Activated CD4-positive, alpha-beta T cell treated with anti-CD3 and anti-CD28 coated beads for 36 hours (primary cell): ENCODE results near the gene KAT6B. TPM values are rescaled to one million over a fixed set of nuclear protein-coding genes. Genes with fewer than 3 reads are reported as not detected.

ENCODE experiments used
- ATAC-seq: fragments of 200-7000 bp; cut with Tn5 transposase; one replicate; pipeline ENCODE4 v1.10.0; 2021; ENCODE audit warnings: mild to moderate bottlenecking, moderate library complexity
- CTCF ChIA-PET: fragments of 350-600 bp; sonication (Branson Sonifier 250); formaldehyde crosslinking; loops from one replicate; lab custom pipeline; 2021; ENCODE audit warnings: antibody characterized with exemption; lab: Charles Lee
- POLR2A ChIA-PET: fragments of 350-600 bp; sonication (Branson Sonifier 250); formaldehyde crosslinking; loops from one replicate; lab custom pipeline; 2021; ENCODE audit warnings: antibody characterized with exemption, inconsistent platforms; lab: Charles Lee
- DNase-seq: peaks from one replicate; pipeline ENCODE4 v3.0.0-alpha.2; 2020
- H3K27ac Mint-ChIP-seq: one replicate; pipeline ENCODE4 v1.8.0; 2021; ENCODE audit warnings: mixed read lengths
- H3K27me3 Mint-ChIP-seq: one replicate; pipeline ENCODE4 v1.8.0; 2021; ENCODE audit warnings: mixed read lengths
- H3K36me3 Mint-ChIP-seq: one replicate; pipeline ENCODE4 v1.8.0; 2021; ENCODE audit warnings: low read depth, mixed read lengths
- H3K4me1 Mint-ChIP-seq: one replicate; pipeline ENCODE4 v1.8.0; 2021; ENCODE audit warnings: mixed read lengths
- H3K4me3 Mint-ChIP-seq: one replicate; pipeline ENCODE4 v1.8.0; 2021; ENCODE audit warnings: mild to moderate bottlenecking, moderate library complexity, mixed read lengths
- H3K9me3 Mint-ChIP-seq: one replicate; pipeline ENCODE4 v1.8.0; 2021; ENCODE audit warnings: low read depth, mixed read lengths
- intact Hi-C, 2 experiments: fragments of 100-400 bp; cut with DNase I in 1 of 2; cut with micrococcal nuclease in 1 of 2; formaldehyde crosslinking; loops; one replicate each; pipeline versions ENCODE4 v1.14.2 to v1.15.1; 2022 to 2024; cut with DNase I, micrococcal nuclease
- total RNA-seq, 2 experiments: library from RNA; stranded (reverse); gene quantifications; one replicate each; pipeline ENCODE4 v1.2.3, GENCODE V29; 2021

KAT6B gene
- total RNA-seq, 2 experiments from 2014 or later, result 20.0 to 20.9 TPM

- Mint-ChIP-seq H3K4me1 (peaks cover 35% of the 10 kb centered on the region), H3K36me3 (peaks cover 29% of the 10 kb centered on the region), H3K27me3 (no peaks in the 10 kb centered on the region), H3K27ac (no peak overlapping the region), H3K9me3 (no peaks in the 10 kb centered on the region), H3K4me3 (no peak overlapping the region)
- intact Hi-C loops, result no loop called here
- no peak for DNase-seq
- ATAC-seq, result no peak
- CTCF ChIA-PET, result no interaction called here
- POLR2A ChIA-PET, result no interaction called here
Measured at GRCh38 chr10:74839708-74840107, 13.3 kb downstream of the KAT6B start.

DNA sequence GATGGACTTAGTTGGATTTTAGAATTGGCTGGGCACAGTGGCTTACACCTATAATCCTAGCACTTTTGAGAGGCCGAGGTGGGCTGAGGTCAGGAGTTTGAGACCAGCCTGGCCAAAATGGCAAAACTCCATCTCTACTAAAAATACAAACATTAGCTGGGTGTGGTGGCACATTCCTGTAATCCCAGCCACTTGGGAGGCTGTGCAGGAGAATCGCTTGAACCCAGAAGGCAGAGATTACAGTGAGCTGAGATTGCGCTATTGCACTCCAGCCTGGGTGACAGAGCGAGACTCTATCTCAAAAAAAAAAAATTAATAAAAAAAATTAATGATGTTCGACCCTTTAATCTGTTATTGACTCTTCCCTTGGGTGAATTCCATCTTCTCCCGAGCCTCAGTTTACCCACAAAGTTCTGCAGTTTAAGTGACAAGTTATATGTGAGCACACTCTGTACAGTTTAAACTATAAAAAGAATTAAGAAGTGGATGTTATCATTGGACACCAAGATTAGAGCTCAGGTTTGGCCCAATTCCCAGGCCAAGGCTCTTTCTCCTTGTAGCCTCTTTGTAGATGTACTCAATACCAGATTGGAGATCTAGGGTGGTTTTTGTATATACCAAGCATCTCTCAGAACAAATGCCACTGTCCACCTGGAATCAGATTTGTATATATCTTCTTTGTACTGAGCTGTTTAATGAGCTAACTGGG lies 15.0 kb downstream of the KAT6B start:
- CTCF ChIA-PET, result interaction anchor here (0.5 to 1.0 kb wide), 4 partner anchors 39 to 421 kb away, joined by 3 to 4 read pairs (median 3); no protein-coding TSS in a partner anchor
- H3K4me3 Mint-ChIP-seq, result no peak overlapping the region
- POLR2A ChIA-PET, result no interaction called here
- no peak overlapping the region for H3K27ac Mint-ChIP-seq
- ATAC-seq, result no peak
- no peaks in the 10 kb centered on the region for H3K9me3 Mint-ChIP-seq
- intact Hi-C loops, result no loop called here
- peaks cover 29% of the 10 kb centered on the region for H3K4me1 Mint-ChIP-seq
- peaks cover 19% of the 10 kb centered on the region for H3K36me3 Mint-ChIP-seq
- no peaks in the 10 kb centered on the region for H3K27me3 Mint-ChIP-seq
- DNase-seq, result no peak

GRCh38 chr10:74842301-74842954 lies 16.0 kb downstream of the KAT6B start:
- Mint-ChIP-seq H3K9me3 (no peaks in the 10 kb centered on the region), H3K27me3 (no peaks in the 10 kb centered on the region), H3K4me1 (peaks cover 28% of the 10 kb centered on the region), H3K27ac (no peak overlapping the region), H3K4me3 (no peak overlapping the region), H3K36me3 (peaks cover 22% of the 10 kb centered on the region)
- ATAC-seq (no peak), DNase-seq (no peak)
- POLR2A ChIA-PET, result no interaction called here
- CTCF ChIA-PET, result interaction anchor here (0.6 to 1.0 kb wide), 3 partner anchors 38 to 66 kb away, joined by 3 to 4 read pairs (median 3); no protein-coding TSS in a partner anchor
- intact Hi-C loops, result no loop called here

DNA sequence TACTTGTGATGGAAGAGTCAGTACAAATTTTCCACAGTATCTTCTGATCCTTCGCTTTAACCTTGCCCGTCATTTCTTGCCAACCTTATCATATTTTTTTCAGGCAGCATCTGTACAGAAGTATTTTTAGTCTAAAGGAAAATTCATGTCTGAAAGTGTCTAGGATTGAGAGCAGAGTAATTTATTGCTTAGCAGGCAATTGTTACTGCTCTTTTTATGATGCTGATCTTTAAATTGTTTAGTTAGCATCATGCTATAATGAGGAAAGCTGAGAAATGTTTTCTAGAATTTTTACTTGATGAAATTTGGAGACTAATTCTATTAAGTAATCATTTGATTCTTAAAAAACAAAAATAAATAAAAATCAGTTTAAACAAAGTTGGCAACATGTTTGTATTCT lies 20.6 kb downstream of the KAT6B start:
- Mint-ChIP-seq H3K4me1 (peaks cover 18% of the 10 kb centered on the region), H3K36me3 (peaks cover 19% of the 10 kb centered on the region), H3K27ac (peak overlapping the region; percentile 8), H3K27me3 (no peaks in the 10 kb centered on the region), H3K4me3 (no peak overlapping the region), H3K9me3 (no peaks in the 10 kb centered on the region)
- DNase-seq (no peak), ATAC-seq (no peak)
- intact Hi-C loops, result no loop called here
- POLR2A ChIA-PET, result no interaction called here
- CTCF ChIA-PET, result interaction anchor here (0.7 to 0.8 kb wide), 2 partner anchors 47 to 168 kb away, joined by 3 to 4 read pairs; no protein-coding TSS in a partner anchor

DNA sequence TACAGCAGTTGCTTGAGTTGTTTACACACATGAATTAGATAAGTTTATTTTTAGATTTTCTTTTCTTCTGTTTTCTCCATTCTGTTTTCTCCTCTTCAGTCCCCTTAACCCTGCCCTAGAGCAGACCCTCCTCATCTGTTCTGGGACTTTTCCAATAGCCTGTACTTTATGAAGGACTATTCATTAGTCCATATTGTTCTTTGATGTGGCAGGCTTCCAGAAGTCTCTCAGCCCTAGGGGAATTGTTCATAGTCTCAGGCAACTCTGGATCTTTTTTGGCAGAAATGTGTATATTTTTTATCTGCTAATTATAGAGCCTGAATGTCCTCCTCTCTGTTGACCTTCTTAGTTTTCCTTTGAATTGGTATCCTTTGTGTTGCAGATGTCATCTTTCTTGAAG lies 25.4 kb downstream of the KAT6B start:
- ATAC-seq (no peak), DNase-seq (no peak)
- peak overlapping the region; percentile 85 for H3K27ac Mint-ChIP-seq
- no peaks in the 10 kb centered on the region for H3K9me3 Mint-ChIP-seq
- POLR2A ChIA-PET, result no interaction called here
- H3K36me3 Mint-ChIP-seq, result peaks cover 16% of the 10 kb centered on the region
- intact Hi-C loops, result no loop called here
- no peak overlapping the region for H3K4me3 Mint-ChIP-seq
- peaks cover 42% of the 10 kb centered on the region for H3K4me1 Mint-ChIP-seq
- H3K27me3 Mint-ChIP-seq, result no peaks in the 10 kb centered on the region
- CTCF ChIA-PET, result interaction anchor here (0.6 to 1.2 kb wide), 2 partner anchors 10 to 123 kb away, joined by 3 to 4 read pairs; no protein-coding TSS in a partner anchor

DNA sequence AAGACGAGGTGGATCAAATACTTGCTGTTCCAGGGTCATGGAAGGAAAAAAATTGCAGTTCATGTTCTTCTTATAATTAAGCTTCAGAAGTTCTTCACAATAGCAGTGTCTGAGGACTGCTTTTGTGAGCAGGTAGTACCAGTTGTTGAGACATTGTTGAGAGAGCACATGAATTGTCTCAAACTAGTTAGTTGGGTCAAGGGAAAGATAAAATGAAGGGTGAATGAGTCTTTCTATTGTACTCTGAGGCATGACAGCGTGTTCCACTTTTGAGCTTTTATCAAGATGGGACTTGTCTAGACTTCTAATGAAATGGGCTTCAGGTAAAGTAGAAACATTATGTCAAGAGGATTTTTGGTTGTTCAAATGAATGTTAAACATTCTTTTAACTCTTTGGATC lies 26.0 kb downstream of the KAT6B start:
- peak overlapping the region; percentile 85 for H3K27ac Mint-ChIP-seq
- no peaks in the 10 kb centered on the region for H3K9me3 Mint-ChIP-seq
- no peak for DNase-seq
- intact Hi-C loops, result no loop called here
- no peaks in the 10 kb centered on the region for H3K27me3 Mint-ChIP-seq
- H3K4me1 Mint-ChIP-seq, result peaks cover 42% of the 10 kb centered on the region
- no peak overlapping the region for H3K4me3 Mint-ChIP-seq
- peaks cover 20% of the 10 kb centered on the region for H3K36me3 Mint-ChIP-seq
- ATAC-seq, result no peak
- POLR2A ChIA-PET, result interaction anchor here (0.7 kb wide), 1 partner anchor 201 kb away, joined by 3 read pairs; no protein-coding TSS in a partner anchor
- CTCF ChIA-PET, result interaction anchor here (1.2 kb wide), 1 partner anchor 9 kb away, joined by 4 read pairs; no protein-coding TSS in a partner anchor

DNA sequence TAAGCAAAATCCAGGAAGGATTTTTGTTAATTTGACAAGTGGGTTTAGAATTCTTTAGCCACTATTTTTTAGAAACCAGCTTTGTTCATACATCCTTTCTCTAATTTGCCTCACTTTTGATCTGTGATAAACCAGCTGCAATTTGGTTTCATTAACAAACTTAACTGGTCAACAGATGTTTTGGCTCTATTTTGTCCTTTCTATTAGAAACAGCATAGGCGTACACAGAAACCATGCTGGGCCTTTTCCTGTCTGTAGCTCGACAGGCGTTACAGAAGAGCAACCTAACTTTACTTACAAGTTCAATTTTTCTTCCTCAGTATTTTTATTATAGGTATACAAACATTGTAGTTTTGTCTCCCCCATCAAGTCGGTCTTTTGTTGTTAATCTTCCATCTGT lies 28.2 kb downstream of the KAT6B start:
- DNase-seq (no peak), ATAC-seq (no peak)
- intact Hi-C loops, result loop anchor here (1.0 to 2.0 kb wide), 5 partner anchors 17 to 55 kb away; partner anchors contain the start of gene KAT6B (in 1 of the 2)
- Mint-ChIP-seq H3K4me3 (peak overlapping the region; percentile 42), H3K27ac (peak overlapping the region; percentile 84), H3K27me3 (no peaks in the 10 kb centered on the region), H3K36me3 (peaks cover 17% of the 10 kb centered on the region), H3K9me3 (no peaks in the 10 kb centered on the region), H3K4me1 (peaks cover 43% of the 10 kb centered on the region)
- ChIA-PET POLR2A (no interaction called here), CTCF (interaction anchor here (1.3 to 2.4 kb wide), 3 partner anchors 14 to 50 kb away, joined by 3 to 10 read pairs (median 7); no protein-coding TSS in a partner anchor)

DNA sequence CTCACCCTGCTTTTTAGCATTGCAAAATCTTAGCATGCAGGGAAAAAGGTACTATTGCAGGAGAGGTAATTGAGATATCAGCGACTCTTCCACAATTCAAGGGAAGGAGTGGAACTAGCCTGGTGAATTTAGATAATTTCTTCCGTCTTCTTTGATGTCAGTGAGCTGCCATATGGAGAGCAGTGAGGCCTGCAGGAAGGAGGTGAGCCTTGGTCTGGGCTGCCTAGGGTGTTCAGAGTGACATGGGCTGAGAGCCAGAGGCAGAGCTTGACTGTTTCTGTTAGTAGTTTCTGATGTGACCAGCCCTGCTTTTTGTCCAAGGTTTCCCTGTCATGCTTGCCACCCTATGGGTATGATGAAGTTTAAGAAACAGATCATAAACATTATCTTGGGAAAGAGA lies 28.6 kb downstream of the KAT6B start:
- ATAC-seq (peak; percentile 40), DNase-seq (peak; percentile 19)
- H3K36me3 Mint-ChIP-seq, result peaks cover 17% of the 10 kb centered on the region
- H3K27ac Mint-ChIP-seq, result peak overlapping the region; percentile 84
- intact Hi-C loops, result loop anchor here in 1 of 2 experiments (2.0 kb wide), 1 partner anchor 44 kb away; no protein-coding TSS in a partner anchor
- no peaks in the 10 kb centered on the region for H3K9me3 Mint-ChIP-seq
- H3K27me3 Mint-ChIP-seq, result no peaks in the 10 kb centered on the region
- H3K4me3 Mint-ChIP-seq, result peak overlapping the region; percentile 42
- ChIA-PET CTCF (interaction anchor here (0.6 to 2.4 kb wide), 6 partner anchors 10 to 169 kb away, joined by 3 to 10 read pairs (median 3); no protein-coding TSS in a partner anchor), POLR2A (no interaction called here)
- peaks cover 44% of the 10 kb centered on the region for H3K4me1 Mint-ChIP-seq

- no peak overlapping the region for H3K4me3 Mint-ChIP-seq
- intact Hi-C loops, result loop anchor here in 1 of 2 experiments (2.0 kb wide), 1 partner anchor 43 kb away; no protein-coding TSS in a partner anchor
- H3K27me3 Mint-ChIP-seq, result no peaks in the 10 kb centered on the region
- no peak for DNase-seq
- CTCF ChIA-PET, result interaction anchor here (0.6 to 2.4 kb wide), 5 partner anchors 10 to 168 kb away, joined by 3 to 10 read pairs (median 3); no protein-coding TSS in a partner anchor
- no peak for ATAC-seq
- peak overlapping the region; percentile 84 for H3K27ac Mint-ChIP-seq
- H3K36me3 Mint-ChIP-seq, result peaks cover 17% of the 10 kb centered on the region
- POLR2A ChIA-PET, result interaction anchor here (0.6 kb wide), 1 partner anchor 188 kb away, joined by 3 read pairs; no protein-coding TSS in a partner anchor
- peaks cover 45% of the 10 kb centered on the region for H3K4me1 Mint-ChIP-seq
- H3K9me3 Mint-ChIP-seq, result no peaks in the 10 kb centered on the region
Measured at GRCh38 chr10:74855439-74855838, 29.0 kb downstream of the KAT6B start.

- intact Hi-C loops, result no loop called here
- ChIA-PET POLR2A (interaction anchor here (0.6 kb wide), 1 partner anchor 15 kb away, joined by 6 read pairs; no protein-coding TSS in a partner anchor), CTCF (interaction anchor here (0.6 to 1.3 kb wide), 3 partner anchors 15 to 162 kb away, joined by 3 to 4 read pairs (median 3); no protein-coding TSS in a partner anchor)
- peaks cover 17% of the 10 kb centered on the region for H3K36me3 Mint-ChIP-seq
- ATAC-seq (no peak), DNase-seq (no peak)
- peaks cover 45% of the 10 kb centered on the region for H3K4me1 Mint-ChIP-seq
- H3K9me3 Mint-ChIP-seq, result no peaks in the 10 kb centered on the region
- no peak overlapping the region for H3K4me3 Mint-ChIP-seq
- no peaks in the 10 kb centered on the region for H3K27me3 Mint-ChIP-seq
- H3K27ac Mint-ChIP-seq, result no peak overlapping the region
Measured at GRCh38 chr10:74856940-74857339, 30.5 kb downstream of the KAT6B start.

- no peak for DNase-seq
- Mint-ChIP-seq H3K9me3 (no peaks in the 10 kb centered on the region), H3K4me3 (no peak overlapping the region), H3K27me3 (no peaks in the 10 kb centered on the region), H3K27ac (no peak overlapping the region), H3K4me1 (peaks cover 38% of the 10 kb centered on the region), H3K36me3 (peaks cover 17% of the 10 kb centered on the region)
- ChIA-PET CTCF (interaction anchor here (0.6 kb wide), 1 partner anchor 183 kb away, joined by 3 read pairs; no protein-coding TSS in a partner anchor), POLR2A (interaction anchor here (0.6 to 0.7 kb wide), 2 partner anchors 15 to 35 kb away, joined by 3 to 6 read pairs; no protein-coding TSS in a partner anchor)
- intact Hi-C loops, result no loop called here
- no peak for ATAC-seq
Measured at GRCh38 chr10:74857586-74857985, 31.2 kb downstream of the KAT6B start.
